K562 (cell line): ENCODE results near the gene FUBP3. TPM values are rescaled to one million over a fixed set of nuclear protein-coding genes. Genes with fewer than 3 reads are reported as not detected.

Source experiments
- ATAC-seq: fragments of 200-7000 bp; cut with Tn5 transposase; 3 replicates; pipeline ENCODE4 v1.9.1; 2020; ENCODE audit warnings: moderate library complexity
- BruUV-seq: library from RNA; stranded (reverse); fragments of 400-500 nt; replicated peaks from 2 replicates; lab custom pipeline; 2021; lab: Mats Ljungman, UMichigan
- CTCF ChIA-PET: fragments of 300-600 bp; formaldehyde crosslinking; extraction: SDS; loops from one replicate; lab custom pipeline; 2021; ENCODE audit warnings: low intra/inter-chr PET ratio; lab: Yijun Ruan, JAX
- POLR2A ChIA-PET: fragments of 300-600, 350-650 bp; sonication (Branson Sonifier 250); formaldehyde crosslinking; extraction: SDS; loops from one replicate; lab custom pipeline; 2021; ENCODE audit warnings: antibody characterized with exemption, inconsistent platforms; lab: Yijun Ruan, JAX
- DNase-seq, 4 experiments: peaks; one replicate each; pipeline versions ENCODE4 v3.0.0 to v3.0.0-alpha.2; 2011 to 2018; ENCODE audit warnings: low spot score in 3 of 4, mixed read lengths in 3 of 4; ENCODE audit errors: extremely low read depth in 1 of 4
- FAIRE-seq: peaks from 2 replicates; lab custom pipeline; 2011; peaks lifted over from hg19 to GRCh38; lab: Jason Lieb, UNC
- H2AFZ ChIP-seq: 2 replicates; pipeline ENCODE4 v1.6.0; 2011; ENCODE audit warnings: low read depth, low read length, control low read depth, inconsistent platforms
- H3K27ac ChIP-seq: fragments of 200-600 bp; 3 replicates; pipeline ENCODE4 v1.8.0; 2011; ENCODE audit warnings: low read depth, mild to moderate bottlenecking, control low read depth, inconsistent platforms, low read length, moderate library complexity, mixed read lengths; ENCODE audit errors: extremely low read depth
- H3K27me3 ChIP-seq, 2 experiments: fragments of 300-600 bp in 1 of 2; 2 replicates in 1 of 2; 3 replicates in 1 of 2; pipeline versions ENCODE4 v1.6.0 to v1.8.0; 2011; ENCODE audit warnings: inconsistent platforms in 2 of 2, low read length in 2 of 2, mild to moderate bottlenecking in 1 of 2, mixed read lengths in 1 of 2, moderate library complexity in 1 of 2; ENCODE audit not compliant: control insufficient read depth in 2 of 2, insufficient read depth in 2 of 2
- H3K36me3 ChIP-seq: fragments of 300-600 bp; 3 replicates; pipeline ENCODE4 v1.8.0; 2011; ENCODE audit warnings: mild to moderate bottlenecking, low read length, inconsistent platforms; ENCODE audit not compliant: control insufficient read depth, insufficient read depth
- H3K4me1 ChIP-seq, 2 experiments: fragments of 200-600 bp in 1 of 2; replicated peaks in 1 of 2; 2 replicates in 1 of 2; 3 replicates in 1 of 2; pipeline versions ENCODE4 v1.5.1 to v1.8.0; 2011; ENCODE audit warnings: inconsistent platforms in 2 of 2, low read length in 2 of 2, mild to moderate bottlenecking in 1 of 2, mixed read lengths in 1 of 2, moderate library complexity in 1 of 2; ENCODE audit not compliant: control insufficient read depth in 2 of 2, insufficient read depth in 2 of 2
- H3K4me2 ChIP-seq: 2 replicates; pipeline ENCODE4 v1.6.1; 2011; ENCODE audit warnings: low read length, control low read depth, inconsistent platforms, mixed read lengths; ENCODE audit not compliant: insufficient read depth
- H3K4me3 ChIP-seq: fragments of 200-600 bp; sonication (generic), shearing (Covaris generic); 2 replicates; pipeline ENCODE4 v1.5.1; 2016; ENCODE audit warnings: control low read depth, inconsistent platforms
- H3K79me2 ChIP-seq: fragments of 200-600 bp; 3 replicates; pipeline ENCODE4 v1.8.0; 2011; ENCODE audit warnings: low read length, inconsistent platforms; ENCODE audit not compliant: control insufficient read depth, insufficient read depth
- H3K9ac ChIP-seq, 2 experiments: 2 replicates each; pipeline versions ENCODE4 v1.6.0 to v1.6.1; 2011; ENCODE audit warnings: low read depth in 2 of 2, low read length in 2 of 2, control low read depth in 1 of 2, inconsistent platforms in 1 of 2, mild to moderate bottlenecking in 1 of 2, mixed read lengths in 1 of 2; ENCODE audit not compliant: insufficient read depth in 1 of 2
- H3K9me1 ChIP-seq: one replicate; pipeline ENCODE4 v1.6.0; 2011; ENCODE audit warnings: inconsistent platforms, mild to moderate bottlenecking, low read length, moderate library complexity; ENCODE audit not compliant: control insufficient read depth, insufficient read depth
- H3K9me3 ChIP-seq: replicated peaks from 2 replicates; pipeline ENCODE4 v1.5.1; 2011; ENCODE audit warnings: low read depth, low read length, inconsistent platforms; ENCODE audit not compliant: control insufficient read depth, insufficient read depth
- H4K20me1 ChIP-seq: replicated peaks from 2 replicates; pipeline ENCODE4 v1.6.1; 2011; ENCODE audit warnings: low read length, inconsistent platforms, mixed read lengths; ENCODE audit not compliant: control insufficient read depth, insufficient read depth
- BACH1 ChIP-seq: fragments of 200-800 bp; sonication (Bioruptor generic); IDR thresholded peaks from 2 replicates; pipeline ENCODE4 v1.6.1; 2016; ENCODE audit warnings: missing genetic modification characterization, missing compliant biosample characterization
- COPS2 ChIP-seq: fragments of 450-650 bp; conservative IDR thresholded peaks from 2 replicates; pipeline ENCODE4 v1.6.1; 2016; ENCODE audit warnings: mild to moderate bottlenecking, moderate library complexity
- CTBP1 ChIP-seq: fragments of 450-650 bp; IDR thresholded peaks from 2 replicates; pipeline ENCODE4 v1.6.1; 2016; ENCODE audit warnings: borderline replicate concordance
- ELK3 ChIP-seq: fragments of 450-650 bp; formaldehyde crosslinking; IDR thresholded peaks from 2 replicates; pipeline ENCODE4 v1.4.0; 2020; ENCODE audit warnings: mild to moderate bottlenecking
- FOSL1 ChIP-seq: fragments of 200-800 bp; sonication (Bioruptor generic); conservative IDR thresholded peaks from 2 replicates; pipeline ENCODE4 v1.6.1; 2016; ENCODE audit warnings: missing genetic modification characterization, missing compliant biosample characterization
- MAFG ChIP-seq: fragments of 450-650 bp; conservative IDR thresholded peaks from 2 replicates; pipeline ENCODE4 v1.6.1; 2016; ENCODE audit warnings: missing genetic modification characterization, missing compliant biosample characterization
- NCOA2 ChIP-seq, 2 experiments: fragments of 450-650 bp; IDR thresholded peaks; 2 replicates each; pipeline ENCODE4 v1.6.1; 2018; ENCODE audit warnings: mild to moderate bottlenecking in 2 of 2, moderate library complexity in 1 of 2; ENCODE audit not compliant: partially characterized antibody in 2 of 2
- SMAD4 ChIP-seq: fragments of 250-450 bp; sonication (Bioruptor Pico); conservative IDR thresholded peaks from 2 replicates; pipeline ENCODE4 v1.8.0; 2021; ENCODE audit warnings: inconsistent platforms, mild to moderate bottlenecking, moderate library complexity
- SMARCA4 ChIP-seq: fragments of 450-650 bp; IDR thresholded peaks from 2 replicates; pipeline ENCODE4 v1.6.1; 2016
- TRIM24 ChIP-seq, 2 experiments: fragments of 450-650 bp; IDR thresholded peaks; 2 replicates each; pipeline ENCODE4 v1.6.1; 2016
- XRCC3 ChIP-seq: fragments of 450-650 bp; IDR thresholded peaks from 2 replicates; pipeline ENCODE4 v1.6.1; 2017; ENCODE audit warnings: mild to moderate bottlenecking, moderate library complexity
- YBX1 ChIP-seq: fragments of 450-650 bp; IDR thresholded peaks from 2 replicates; pipeline ENCODE4 v1.7.1; 2016; ENCODE audit warnings: mild to moderate bottlenecking
- ZNF274 ChIP-seq: IDR thresholded peaks from 2 replicates; pipeline ENCODE4 v1.6.1; 2011; ENCODE audit warnings: low read depth, mild to moderate bottlenecking, low read length, moderate library complexity, borderline replicate concordance
- ZNF518B ChIP-seq: fragments of 250-450 bp; sonication (Bioruptor Pico); IDR thresholded peaks from 2 replicates; pipeline ENCODE4 v1.5.0; 2021; ENCODE audit warnings: mild to moderate bottlenecking, moderate library complexity
- ZNF785 ChIP-seq: fragments of 250-450 bp; sonication (Bioruptor Pico); IDR thresholded peaks from 2 replicates; pipeline ENCODE4 v1.4.0; 2020; ENCODE audit warnings: mild to moderate bottlenecking
- WGBS: fragments of 100-300 bp; shearing (Covaris generic); methylation state at CpG from one replicate; pipeline ENCODE4 v1.1.6; 2016; ENCODE audit warnings: low coverage, mixed read lengths; ENCODE audit not compliant: insufficient coverage; ENCODE audit errors: missing lambda C conversion rate; 5-methylcytosine and 5-hydroxymethylcytosine counted together
- in situ Hi-C: fragments of 300-500 bp; cut with MboI; formaldehyde crosslinking; loops from 4 replicates; pipeline ENCODE4 v1.15.0; 2018; ENCODE audit warnings: inconsistent platforms, mixed read lengths
- intact Hi-C: fragments of 100-400 bp; cut with micrococcal nuclease; formaldehyde crosslinking; loops from 2 replicates; pipeline ENCODE4 v1.14.2; 2022
- polyA plus RNA-seq, 8 experiments: library from polyadenylated mRNA; depleted of rRNA in 4 of 8; stranded (reverse) in 5 of 8; unstranded in 3 of 8; fragments of >200 nt; fragmentation: Nextera tagmentation in 2 of 8; fragmentation: Illumina TruSeq in 1 of 8; extraction: Ambion mirVana in 2 of 8; extraction: Trizol in 1 of 8; gene quantifications; 2 replicates each; pipeline versions ENCODE4 v1.2.1 to v1.2.3, GENCODE V29; 2011 to 2014; ENCODE audit warnings: inconsistent platforms in 1 of 8, missing spikeins in 1 of 8
- total RNA-seq, 7 experiments: library from RNA; depleted of rRNA in 6 of 7; stranded (reverse); fragments of >200 nt in 6 of 7; fragmentation: Illumina TruSeq in 2 of 7; extraction: Trizol in 2 of 7; gene quantifications; 2 replicates each; pipeline versions ENCODE4 v1.2.1 to v1.2.3, GENCODE V29; 2011 to 2021; ENCODE audit warnings: low replicate concordance in 1 of 7

The FUBP3 gene
- total and polyA plus RNA-seq, 9 of the 15 experiments (the other 6 are each of a cell fraction or from before 2014, with no cell fraction given) = 3.0 to 64.0 (median 48.1) TPM

GRCh38 chr9:130561056-130561455 is 18.3 kb upstream of the FUBP3 start:
- in situ Hi-C loops = no loop called here
- ChIA-PET POLR2A (interaction anchor here (0.8 kb wide), 1 partner anchor 10 kb away, joined by 3 read pairs; no protein-coding TSS in a partner anchor), CTCF (no interaction called here)
- no peak overlapping the region for H2AFZ ChIP-seq
- H3K27me3 ChIP-seq = peaks cover 0 to 9% of the 10 kb centered on the region in 2 experiments; a peak in 1 of 5 replicates
- no peak overlapping the region; a peak in 1 of 4 replicates for H3K9ac ChIP-seq
- no peak overlapping the region for H3K4me3 ChIP-seq
- H3K9me1 ChIP-seq = no peaks in the 10 kb centered on the region
- no peak for DNase-seq
- H3K4me2 ChIP-seq = no peak overlapping the region
- ATAC-seq = peak; percentile 36; the same call in 1 of the 3 replicates
- H3K27ac ChIP-seq = no peak overlapping the region
- no peak for FAIRE-seq
- no peaks in the 10 kb centered on the region for H3K79me2 ChIP-seq
- H3K9me3 ChIP-seq = no peaks in the 10 kb centered on the region
- WGBS = 42% methylated on average over 2 of the region's 2 CpGs
- H3K36me3 ChIP-seq = no peaks in the 10 kb centered on the region
- peaks cover 0 to 5% of the 10 kb centered on the region in 2 experiments; a peak in 3 of 5 replicates for H3K4me1 ChIP-seq
- BruUV-seq = no TSS peak
- intact Hi-C loops = no loop called here
- H4K20me1 ChIP-seq = no peaks in the 10 kb centered on the region
- TF ChIP-seq ELK3 (CRISPR knock-in tag) = no peak
- TF ChIP-seq YBX1 = no peak
- TF ChIP-seq MAFG (tag) = no peak
- no peak for TF ChIP-seq ZNF274
- no peak for TF ChIP-seq BACH1 (tag)
- no peak for TF ChIP-seq NCOA2 (IDR thresholded peaks at IDR 0.05; ENCODE audit: partially characterized antibody in 2 of 2)
- TF ChIP-seq FOSL1 (tag) = no peak
- no peak for TF ChIP-seq CTBP1
- TF ChIP-seq SMARCA4 = no peak
- TF ChIP-seq TRIM24 (IDR thresholded peaks at IDR 0.05) = no peak
- no peak for TF ChIP-seq SMAD4 (CRISPR knock-in tag)
- TF ChIP-seq COPS2 = no peak
- TF ChIP-seq ZNF785 (CRISPR knock-in tag) = no peak
- TF ChIP-seq XRCC3 = no peak
- TF ChIP-seq ZNF518B (CRISPR knock-in tag) = no peak
